GM12891 (cell line): Measurements from ENCODE around the gene HSPB9.

Source experiments
- POLR2A ChIP-seq: IDR thresholded peaks from 2 replicates; pipeline ENCODE4 v1.6.1; 2011; ENCODE audit warnings: low read depth, low read length, control low read depth
- POLR2AphosphoS5 ChIP-seq: IDR thresholded peaks from 2 replicates; pipeline ENCODE4 v1.6.1; 2011; ENCODE audit warnings: low read depth, low read length, control low read depth
- POU2F2 ChIP-seq: IDR thresholded peaks from 2 replicates; pipeline ENCODE4 v1.6.1; 2011; ENCODE audit warnings: low read depth, mild to moderate bottlenecking, control low read depth, low read length, moderate library complexity
- SPI1 ChIP-seq: IDR thresholded peaks from 2 replicates; pipeline ENCODE4 v1.6.1; 2011; ENCODE audit warnings: low read depth, low read length, control low read depth
- TAF1 ChIP-seq: IDR thresholded peaks from 2 replicates; pipeline ENCODE4 v1.6.1; 2011; ENCODE audit warnings: low read depth, low read length, control low read depth

- TF ChIP-seq POLR2A = no peak
- TF ChIP-seq POLR2AphosphoS5 = no peak
- no peak for TF ChIP-seq SPI1
- TF ChIP-seq TAF1 = no peak
- no peak for TF ChIP-seq POU2F2
These were observed 41.2 kb downstream of the HSPB9 start for GRCh38 chr17:42163696-42164407.
